B cell (primary cell): ENCODE measurements around the gene POLR1B. TPM values are rescaled to one million over a fixed set of nuclear protein-coding genes. Genes with fewer than 3 reads are reported as not detected.

Source experiments
- ATAC-seq: fragments of 200-7000 bp; cut with Tn5 transposase; one replicate; pipeline ENCODE4 v1.10.0; 2021; ENCODE audit warnings: low read depth, mild to moderate bottlenecking, moderate number of reproducible peaks, moderate library complexity
- CTCF ChIA-PET: fragments of 350-600 bp; sonication (Branson Sonifier 250); formaldehyde crosslinking; loops from one replicate; lab custom pipeline; 2021; ENCODE audit warnings: antibody characterized with exemption, inconsistent platforms; lab: Charles Lee
- POLR2A ChIA-PET: fragments of 350-600 bp; sonication (Branson Sonifier 250); formaldehyde crosslinking; loops from one replicate; lab custom pipeline; 2021; ENCODE audit warnings: antibody characterized with exemption; lab: Charles Lee
- DNase-seq: peaks from one replicate; pipeline ENCODE4 v3.0.0; 2013
- H2AFZ ChIP-seq: 2 replicates; pipeline ENCODE4 v1.6.1; 2012; ENCODE audit warnings: mild to moderate bottlenecking, low read depth, low read length; ENCODE audit not compliant: insufficient read depth, poor library complexity, severe bottlenecking
- H3K27ac ChIP-seq, 2 donors: 1 replicate in 1 of 2; 2 replicates in 1 of 2; pipeline ENCODE4 v1.5.1; 2012 to 2013; ENCODE audit warnings: low read length in 2 of 2, mild to moderate bottlenecking in 2 of 2, moderate library complexity in 1 of 2
- H3K27me3 ChIP-seq, 4 experiments: fragments of 200-600 bp in 1 of 4; sonication (generic) in 1 of 4; replicated peaks in 1 of 4; 1 replicate in 2 of 4; 2 replicates in 2 of 4; pipeline versions ENCODE4 v1.6.1 to v1.7.0; 2013 to 2016; ENCODE audit warnings: low read length in 3 of 4, mild to moderate bottlenecking in 2 of 4, mixed read lengths in 1 of 4, moderate library complexity in 1 of 4; ENCODE audit not compliant: insufficient read depth in 4 of 4, control insufficient read depth in 3 of 4; ENCODE audit errors: control extremely low read depth in 1 of 4
- H3K36me3 ChIP-seq, 2 experiments: replicated peaks in 1 of 2; 1 replicate in 1 of 2; 2 replicates in 1 of 2; pipeline versions ENCODE4 v1.6.1 to v1.7.1; 2013; ENCODE audit warnings: low read length in 1 of 2; ENCODE audit not compliant: insufficient read depth in 2 of 2, control insufficient read depth in 1 of 2; ENCODE audit errors: control extremely low read depth in 1 of 2, extremely low read depth in 1 of 2
- H3K4me1 ChIP-seq, 2 donors: fragments of 200-600 bp in 1 of 2; sonication (generic) in 1 of 2; 1 replicate in 1 of 2; 2 replicates in 1 of 2; pipeline versions ENCODE4 v1.5.1 to v1.6.1; 2013 to 2017; ENCODE audit warnings: low read length in 2 of 2; ENCODE audit not compliant: control insufficient read depth in 2 of 2, insufficient read depth in 2 of 2
- H3K4me2 ChIP-seq: replicated peaks from 2 replicates; pipeline ENCODE3; 2012; ENCODE audit warnings: mild to moderate bottlenecking, low read depth, low read length; ENCODE audit not compliant: poor library complexity, severe bottlenecking
- H3K4me3 ChIP-seq, 5 experiments: fragments of 200-600 bp in 1 of 5; sonication (generic) in 1 of 5; 1 replicate in 3 of 5; 2 replicates in 2 of 5; pipeline versions ENCODE4 v1.5.1 to v1.7.0; 2011 to 2016; ENCODE audit warnings: low read length in 4 of 5, mild to moderate bottlenecking in 4 of 5, low read depth in 2 of 5, control low read depth in 1 of 5, moderate library complexity in 1 of 5; ENCODE audit not compliant: insufficient read depth in 1 of 5; ENCODE audit errors: control extremely low read depth in 1 of 5, extremely low read depth in 1 of 5
- H3K79me2 ChIP-seq: fragments of 200-600 bp; sonication (generic); one replicate; pipeline ENCODE4 v1.6.0; 2016; ENCODE audit warnings: low read length; ENCODE audit not compliant: control insufficient read depth, insufficient read depth
- H3K9ac ChIP-seq: fragments of 200-600 bp; sonication (generic); 2 replicates; pipeline ENCODE4 v1.6.1; 2017; ENCODE audit warnings: mild to moderate bottlenecking, low read length, moderate library complexity
- H3K9me3 ChIP-seq, 3 donors: one replicate each; pipeline versions ENCODE4 v1.6.1 to v1.7.1; 2013; ENCODE audit warnings: low read length in 2 of 3; ENCODE audit not compliant: control insufficient read depth in 2 of 3, insufficient read depth in 1 of 3; ENCODE audit errors: control extremely low read depth in 1 of 3
- H4K20me1 ChIP-seq: 2 replicates; pipeline ENCODE4 v1.6.0; 2012; ENCODE audit warnings: mild to moderate bottlenecking, low read length; ENCODE audit not compliant: insufficient read depth, control insufficient read depth, poor library complexity, severe bottlenecking
- H3K27ac Mint-ChIP-seq: one replicate; pipeline ENCODE4 v1.8.0; 2021; ENCODE audit warnings: mixed read lengths
- H3K27me3 Mint-ChIP-seq: one replicate; pipeline ENCODE4 v1.8.0; 2021; ENCODE audit warnings: mixed read lengths
- H3K4me1 Mint-ChIP-seq: one replicate; pipeline ENCODE4 v1.8.0; 2021; ENCODE audit warnings: mixed read lengths
- H3K4me3 Mint-ChIP-seq: one replicate; pipeline ENCODE4 v1.8.0; 2021; ENCODE audit warnings: mixed read lengths
- H3K9me3 Mint-ChIP-seq: one replicate; pipeline ENCODE4 v1.8.0; 2022; ENCODE audit warnings: mixed read lengths; ENCODE audit not compliant: insufficient read depth
- CTCF ChIP-seq: fragments of 200-600 bp; IDR thresholded peaks from one replicate; pipeline ENCODE4 v1.8.0; 2022; ENCODE audit warnings: antibody characterized with exemption, mild to moderate bottlenecking
- EZH2 ChIP-seq: IDR thresholded peaks from 2 replicates; pipeline ENCODE4 v1.6.1; 2012; ENCODE audit warnings: borderline replicate concordance, low read depth, mild to moderate bottlenecking, moderate library complexity, low read length; ENCODE audit not compliant: insufficient read depth, poor library complexity, severe bottlenecking
- WGBS: methylation state at CpG from one replicate; pipeline ENCODE4 v1.1.5; 2013; ENCODE audit warnings: missing lambda C conversion rate; ENCODE audit not compliant: insufficient coverage; 5-methylcytosine and 5-hydroxymethylcytosine counted together
- intact Hi-C: fragments of 100-400 bp; cut with micrococcal nuclease; formaldehyde crosslinking; loops from one replicate; pipeline ENCODE4 v1.10.0; 2022
- polyA plus RNA-seq: library from polyadenylated mRNA; depleted of rRNA; stranded (reverse); fragments of >200 nt; gene quantifications from 2 replicates; pipeline ENCODE4 v1.2.3, GENCODE V29; 2012
- total RNA-seq, 2 donors: library from RNA; stranded (reverse); fragments of 120-200 nt in 1 of 2; gene quantifications; 1 replicate in 1 of 2; 2 replicates in 1 of 2; pipeline versions ENCODE4 v1.2.3 to v1.2.4, GENCODE V29; 2013 to 2022

POLR1B gene
- total and polyA plus RNA-seq, 2 donors (not counting 1 experiment from before 2014, with no cell fraction given), result 7.0 to 32.5 TPM

GRCh38 chr2:112519506-112519905, 22.8 kb upstream of the POLR1B start:
- H3K4me1 Mint-ChIP-seq, result no peaks in the 10 kb centered on the region

More at GRCh38 chr2:112519506-112519905, 22.8 kb upstream of the POLR1B start:
- Histone ChIP-seq H3K79me2 (no peaks in the 10 kb centered on the region), H3K9me3 (peaks cover 0 to 4% (median 0%) of the 10 kb centered on the region in 3 donors), H3K27me3 (no peaks in the 10 kb centered on the region), H2AFZ (no peak overlapping the region), H3K36me3 (peaks cover 7 to 25% of the 10 kb centered on the region in 2 experiments), H3K4me2 (no peak overlapping the region), H3K4me3 (no peak overlapping the region), H3K27ac (no peak overlapping the region), H3K4me1 (no peaks in the 10 kb centered on the region), H4K20me1 (no peaks in the 10 kb centered on the region), H3K9ac (no peak overlapping the region)
- DNase-seq (no peak), ATAC-seq (no peak)
- H3K9me3 Mint-ChIP-seq, result no peaks in the 10 kb centered on the region
- H3K27me3 Mint-ChIP-seq, result no peaks in the 10 kb centered on the region
- H3K4me3 Mint-ChIP-seq, result no peak overlapping the region
- intact Hi-C loops, result no loop called here
- POLR2A ChIA-PET, result no interaction called here
- no peak overlapping the region for H3K27ac Mint-ChIP-seq
- WGBS, result 88% methylated on average over 1 of the region's 9 CpGs
- CTCF ChIA-PET, result no interaction called here
- no peak for TF ChIP-seq EZH2
- TF ChIP-seq CTCF, result no peak
